AG04450 (cell line): Measurements from ENCODE around the gene HABP2. TPM values are rescaled to one million over a fixed set of nuclear protein-coding genes. Genes with fewer than 3 reads are reported as not detected.

Source experiments
- CTCF ChIA-PET: fragments of 300-600, 350-600 bp; formaldehyde crosslinking; extraction: SDS; loops from one replicate; lab custom pipeline; 2022; ENCODE audit warnings: antibody characterized with exemption, inconsistent platforms; lab: Charles Lee
- POLR2A ChIA-PET: fragments of 350-600 bp; formaldehyde crosslinking; extraction: SDS; loops from one replicate; lab custom pipeline; 2021; ENCODE audit warnings: antibody characterized with exemption, inconsistent platforms; lab: Yijun Ruan, JAX
- DNase-seq: peaks from one replicate; pipeline ENCODE4 v3.0.0-alpha.2; 2011; ENCODE audit warnings: low read depth, low spot score
- H3K27ac ChIP-seq: one replicate; pipeline ENCODE4 v1.5.1; 2012; ENCODE audit warnings: low read depth, low read length, control low read depth
- H3K27me3 ChIP-seq: one replicate; pipeline ENCODE4 v1.6.0; 2012; ENCODE audit warnings: low read length; ENCODE audit not compliant: control insufficient read depth, insufficient read depth
- H3K4me3 ChIP-seq: 2 replicates; pipeline ENCODE4 v1.5.1; 2011; ENCODE audit warnings: mild to moderate bottlenecking, low read depth, low read length, control low read depth
- H3K9me3 ChIP-seq: 2 replicates; pipeline ENCODE4 v1.5.1; 2012; ENCODE audit warnings: low read length; ENCODE audit not compliant: control insufficient read depth, insufficient read depth
- CTCF ChIP-seq: IDR thresholded peaks from 2 replicates; pipeline ENCODE4 v1.5.1; 2011; ENCODE audit warnings: low read depth, low read length, control low read depth, inconsistent platforms
- polyA plus RNA-seq: library from polyadenylated mRNA; depleted of rRNA; stranded (reverse); fragments of >200 nt; gene quantifications from 2 replicates; pipeline ENCODE4 v1.2.3, GENCODE V29; 2011

The HABP2 gene
- polyA plus RNA-seq, 1 experiment: not detected

GRCh38 chr10:113613977-113614690, 61.3 kb downstream of the HABP2 start:
- TF ChIP-seq CTCF: no peak
- DNase-seq: no peak
- POLR2A ChIA-PET: no interaction called here
- Histone ChIP-seq H3K9me3 (no peaks in the 10 kb centered on the region), H3K27ac (no peak overlapping the region), H3K27me3 (peaks cover 13% of the 10 kb centered on the region), H3K4me3 (no peak overlapping the region)
- CTCF ChIA-PET: no interaction called here

DNA sequence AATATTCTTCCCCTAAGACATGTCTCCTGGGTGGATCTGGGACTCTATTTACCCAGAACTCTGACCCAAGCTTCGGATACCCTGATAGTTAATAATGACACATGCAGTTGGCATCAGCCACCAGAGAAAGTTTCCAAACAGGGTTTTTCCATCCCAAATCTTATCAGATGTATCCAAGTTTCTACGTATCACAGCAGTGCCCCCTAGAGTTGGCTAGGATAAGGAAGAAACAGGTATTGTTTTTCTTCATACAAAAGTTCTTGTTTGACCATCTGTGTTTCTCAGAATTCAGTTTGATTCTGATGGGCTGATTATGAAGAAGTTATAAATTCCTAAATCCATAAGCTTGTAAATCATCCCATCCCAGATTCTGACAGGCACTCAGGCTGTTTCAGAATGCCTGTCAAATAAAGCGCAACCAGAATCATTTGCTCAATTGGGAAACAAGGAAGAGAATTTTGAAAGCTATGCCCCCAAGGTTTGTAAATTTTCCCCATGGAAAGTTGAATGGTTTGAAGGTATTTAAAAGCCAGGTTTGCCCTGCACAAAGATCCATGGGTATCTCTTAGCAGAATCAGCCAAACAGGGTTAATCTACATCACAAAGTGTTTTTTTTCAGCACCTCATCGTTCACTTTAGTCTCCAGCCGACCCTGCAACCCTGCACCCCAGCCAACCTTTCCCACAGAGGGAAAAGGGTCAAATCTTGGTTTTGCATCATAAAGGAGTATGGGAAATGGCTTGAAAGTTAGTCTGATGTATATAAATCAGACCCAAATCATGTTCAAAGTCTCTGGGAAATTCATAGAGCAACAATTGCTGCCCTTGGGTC, 63.6 kb downstream of the HABP2 start:
- CTCF ChIA-PET: interaction anchor here (1.3 to 1.7 kb wide), 2 partner anchors 11 to 18 kb away, joined by 3 to 4 read pairs; no protein-coding TSS in a partner anchor

GRCh38 chr10:113617086-113617485, 64.2 kb downstream of the HABP2 start:
- Histone ChIP-seq H3K27ac (no peak overlapping the region), H3K27me3 (peaks cover 5% of the 10 kb centered on the region), H3K4me3 (no peak overlapping the region), H3K9me3 (no peaks in the 10 kb centered on the region)
- no peak for DNase-seq
- CTCF ChIA-PET: no interaction called here
- POLR2A ChIA-PET: no interaction called here
- no peak for TF ChIP-seq CTCF

More for the DNA sequence above, 63.6 kb downstream of the HABP2 start:
- Histone ChIP-seq H3K4me3 (no peak overlapping the region), H3K27ac (no peak overlapping the region), H3K9me3 (no peaks in the 10 kb centered on the region), H3K27me3 (peaks cover 7% of the 10 kb centered on the region)
- no peak for DNase-seq
- TF ChIP-seq CTCF: peak; percentile 30; the same call in 1 of the 2 replicates
- POLR2A ChIA-PET: no interaction called here

- no peak for TF ChIP-seq CTCF
- no peak overlapping the region for H3K4me3 ChIP-seq
- no peaks in the 10 kb centered on the region for H3K9me3 ChIP-seq
- H3K27ac ChIP-seq: no peak overlapping the region
- DNase-seq: no peak
- ChIA-PET CTCF (no interaction called here), POLR2A (no interaction called here)
- peaks cover 7% of the 10 kb centered on the region for H3K27me3 ChIP-seq
Measured at GRCh38 chr10:113618338-113618737, 65.5 kb downstream of the HABP2 start.

- TF ChIP-seq CTCF: no peak
Measured at GRCh38 chr10:113619401-113619800, 66.5 kb downstream of the HABP2 start.

More at GRCh38 chr10:113619401-113619800, 66.5 kb downstream of the HABP2 start:
- peaks cover 4% of the 10 kb centered on the region for H3K27me3 ChIP-seq
- ChIA-PET CTCF (no interaction called here), POLR2A (no interaction called here)
- no peak for DNase-seq
- H3K9me3 ChIP-seq: no peaks in the 10 kb centered on the region
- H3K4me3 ChIP-seq: no peak overlapping the region
- H3K27ac ChIP-seq: no peak overlapping the region
